Natural killer cell (primary cell): Measurements from ENCODE around the gene CDH11. TPM values are rescaled to one million over a fixed set of nuclear protein-coding genes. Genes with fewer than 3 reads are reported as not detected.

Experiments used
- ATAC-seq, 3 donors: fragments of 150-1000 bp in 2 of 3; fragments of 200-7000 bp in 1 of 3; cut with Tn5 transposase; 1 replicate in 1 of 3; 2 replicates in 2 of 3; pipeline ENCODE4 v1.10.0; 2021; ENCODE audit warnings: mild to moderate bottlenecking in 2 of 3, moderate library complexity in 2 of 3
- DNase-seq, 2 donors: peaks; one replicate each; pipeline versions ENCODE4 v3.0.0 to v3.0.0-alpha.2; 2013 to 2021; ENCODE audit warnings: mixed read lengths in 1 of 2
- H3K27ac ChIP-seq: one replicate; pipeline ENCODE4 v1.5.1; 2013; ENCODE audit warnings: mild to moderate bottlenecking, low read length
- H3K27me3 ChIP-seq: one replicate; pipeline ENCODE4 v1.6.1; 2013; ENCODE audit warnings: low read length; ENCODE audit not compliant: control insufficient read depth, insufficient read depth
- H3K36me3 ChIP-seq: one replicate; pipeline ENCODE4 v1.6.1; 2013; ENCODE audit warnings: low read length; ENCODE audit not compliant: control insufficient read depth, insufficient read depth
- H3K4me1 ChIP-seq: one replicate; pipeline ENCODE4 v1.6.1; 2013; ENCODE audit warnings: low read length; ENCODE audit not compliant: control insufficient read depth, insufficient read depth
- H3K4me3 ChIP-seq: one replicate; pipeline ENCODE4 v1.5.1; 2013; ENCODE audit warnings: low read length
- H3K9me3 ChIP-seq: one replicate; pipeline ENCODE4 v1.6.1; 2013; ENCODE audit warnings: low read length; ENCODE audit not compliant: control insufficient read depth, insufficient read depth
- H3K27ac Mint-ChIP-seq, 2 donors: one replicate each; pipeline ENCODE4 v1.8.0; 2022; ENCODE audit warnings: mild to moderate bottlenecking in 2 of 2, mixed read lengths in 2 of 2, moderate library complexity in 1 of 2
- H3K27me3 Mint-ChIP-seq, 2 donors: one replicate each; pipeline ENCODE4 v1.8.0; 2022; ENCODE audit warnings: low read depth in 2 of 2, mixed read lengths in 2 of 2
- H3K36me3 Mint-ChIP-seq: one replicate; pipeline ENCODE4 v1.8.0; 2022; ENCODE audit warnings: mixed read lengths
- H3K4me1 Mint-ChIP-seq, 2 donors: one replicate each; pipeline ENCODE4 v1.8.0; 2022; ENCODE audit warnings: mixed read lengths in 2 of 2
- H3K4me3 Mint-ChIP-seq: one replicate; pipeline ENCODE4 v1.8.0; 2022; ENCODE audit warnings: mild to moderate bottlenecking, moderate library complexity, mixed read lengths
- H3K9me3 Mint-ChIP-seq, 2 donors: one replicate each; pipeline ENCODE4 v1.8.0; 2022; ENCODE audit warnings: mixed read lengths in 2 of 2
- CTCF ChIP-seq: fragments of 200-600 bp; IDR thresholded peaks from one replicate; pipeline ENCODE4 v1.8.0; 2022; ENCODE audit warnings: antibody characterized with exemption
- WGBS: methylation state at CpG from one replicate; pipeline ENCODE4 v1.1.7; 2013; ENCODE audit warnings: missing lambda C conversion rate; ENCODE audit not compliant: insufficient coverage; 5-methylcytosine and 5-hydroxymethylcytosine counted together
- intact Hi-C: fragments of 100-400 bp; cut with micrococcal nuclease; formaldehyde crosslinking; loops from one replicate; pipeline ENCODE4 v1.14.2; 2022
- total RNA-seq, 4 donors: library from RNA; stranded (reverse); fragments of 120-200 nt in 1 of 4; gene quantifications; one replicate each; pipeline versions ENCODE4 v1.2.3 to v1.2.4, GENCODE V29; 2013 to 2022

Gene CDH11
- total RNA-seq, 3 donors from 2014 or later (not counting 1 experiment from before 2014, with no cell fraction given), result not detected

GRCh38 chr16:64991001-64991400 is 130.9 kb downstream of the CDH11 start:
- Histone ChIP-seq H3K4me3 (no peak overlapping the region), H3K27me3 (no peaks in the 10 kb centered on the region), H3K36me3 (no peaks in the 10 kb centered on the region), H3K4me1 (no peaks in the 10 kb centered on the region), H3K9me3 (peaks cover 3% of the 10 kb centered on the region), H3K27ac (no peak overlapping the region)
- intact Hi-C loops, result no loop called here
- Mint-ChIP-seq H3K4me1 (no peaks in the 10 kb centered on the region), H3K27me3 (no peaks in the 10 kb centered on the region), H3K36me3 (no peaks in the 10 kb centered on the region), H3K27ac (no peak overlapping the region), H3K9me3 (peaks cover 5 to 7% of the 10 kb centered on the region in 2 donors), H3K4me3 (no peak overlapping the region)
- ATAC-seq (no peak), DNase-seq (no peak)
- TF ChIP-seq CTCF, result no peak
- 89% methylated on average over 1 of the region's 1 CpG for WGBS

- intact Hi-C loops, result no loop called here
- no peak overlapping the region for H3K27ac Mint-ChIP-seq
- H3K9me3 ChIP-seq, result peaks cover 3% of the 10 kb centered on the region
- no peaks in the 10 kb centered on the region for H3K36me3 Mint-ChIP-seq
- H3K9me3 Mint-ChIP-seq, result peaks cover 7% of the 10 kb centered on the region in 2 donors
- ATAC-seq (no peak), DNase-seq (no peak)
- no peaks in the 10 kb centered on the region for H3K27me3 ChIP-seq
- no peak overlapping the region for H3K4me3 Mint-ChIP-seq
- no peak for TF ChIP-seq CTCF
- H3K36me3 ChIP-seq, result no peaks in the 10 kb centered on the region
- H3K4me1 Mint-ChIP-seq, result no peaks in the 10 kb centered on the region
- H3K27me3 Mint-ChIP-seq, result no peaks in the 10 kb centered on the region
- H3K27ac ChIP-seq, result no peak overlapping the region
- H3K4me3 ChIP-seq, result no peak overlapping the region
- H3K4me1 ChIP-seq, result no peaks in the 10 kb centered on the region
- 72% methylated on average over 3 of the region's 3 CpGs for WGBS
Observed at GRCh38 chr16:64990101-64990500, 131.8 kb downstream of the CDH11 start.

GRCh38 chr16:64989050-64989449 is 132.8 kb downstream of the CDH11 start:
- WGBS, result 93% methylated on average over 2 of the region's 3 CpGs

More at GRCh38 chr16:64989050-64989449, 132.8 kb downstream of the CDH11 start:
- Mint-ChIP-seq H3K9me3 (peaks cover 7% of the 10 kb centered on the region in 2 donors), H3K27me3 (no peaks in the 10 kb centered on the region), H3K4me3 (no peak overlapping the region), H3K27ac (no peak overlapping the region), H3K36me3 (no peaks in the 10 kb centered on the region), H3K4me1 (no peaks in the 10 kb centered on the region)
- no peak overlapping the region for H3K4me3 ChIP-seq
- TF ChIP-seq CTCF, result no peak
- H3K27ac ChIP-seq, result no peak overlapping the region
- H3K27me3 ChIP-seq, result no peaks in the 10 kb centered on the region
- H3K36me3 ChIP-seq, result no peaks in the 10 kb centered on the region
- intact Hi-C loops, result no loop called here
- peaks cover 3% of the 10 kb centered on the region for H3K9me3 ChIP-seq
- H3K4me1 ChIP-seq, result no peaks in the 10 kb centered on the region
- DNase-seq (no peak), ATAC-seq (no peak)
